GM18499 (cell line): ENCODE measurements around the gene RING1.

Source experiments
- ATAC-seq: cut with Tn5 transposase; IDR thresholded peaks from one replicate; pipeline ENCODE4 v1.9.1; 2021; ENCODE audit warnings: moderate number of reproducible peaks; ENCODE audit not compliant: insufficient read depth, unreplicated experiment

RING1 gene

GRCh38 chr6:33236328-33236727 lies 28.0 kb downstream of the RING1 start:
- ATAC-seq = no peak

GRCh38 chr6:33236852-33237251 lies 28.6 kb downstream of the RING1 start:
- ATAC-seq = no peak

- ATAC-seq = no peak
Observed at GRCh38 chr6:33237741-33238140, 29.4 kb downstream of the RING1 start.

- no peak for ATAC-seq
Observed at GRCh38 chr6:33241968-33242367, 33.7 kb downstream of the RING1 start.

GRCh38 chr6:33243476-33243875 lies 35.2 kb downstream of the RING1 start:
- no peak for ATAC-seq

GRCh38 chr6:33247977-33248642 lies 39.8 kb downstream of the RING1 start:
- no peak for ATAC-seq

- no peak for ATAC-seq
Observed at GRCh38 chr6:33248643-33248931, 40.3 kb downstream of the RING1 start.

- peak; percentile 66 for ATAC-seq
Observed at GRCh38 chr6:33248932-33249731, 40.8 kb downstream of the RING1 start.

- ATAC-seq = no peak
Observed at GRCh38 chr6:33249732-33250630, 41.7 kb downstream of the RING1 start.

- no peak for ATAC-seq
Observed at GRCh38 chr6:33250731-33251130, 42.4 kb downstream of the RING1 start.

- no peak for ATAC-seq
Observed at GRCh38 chr6:33251395-33252012, 43.2 kb downstream of the RING1 start.

- ATAC-seq = no peak
Observed at GRCh38 chr6:33252759-33253158, 44.5 kb downstream of the RING1 start.

GRCh38 chr6:33254591-33254990 lies 46.3 kb downstream of the RING1 start:
- no peak for ATAC-seq

GRCh38 chr6:33259032-33259431 lies 50.7 kb downstream of the RING1 start:
- no peak for ATAC-seq
